AG09319 (cell line): ENCODE data around the gene ASF1A.

Source experiments
- DNase-seq: peaks from one replicate; pipeline ENCODE4 v3.0.0-alpha.2; 2010; ENCODE audit warnings: low read depth; ENCODE audit errors: extremely low read depth
- CTCF ChIP-seq: IDR thresholded peaks from 2 replicates; pipeline ENCODE4 v1.5.1; 2011; ENCODE audit warnings: low read depth, mild to moderate bottlenecking, inconsistent platforms, low read length, moderate library complexity

Gene ASF1A

GRCh38 chr6:118935978-118936703, 42.2 kb downstream of the ASF1A start:
- no peak for TF ChIP-seq CTCF
- no peak for DNase-seq

GRCh38 chr6:118939683-118940082, 45.7 kb downstream of the ASF1A start:
- no peak for TF ChIP-seq CTCF
- no peak for DNase-seq

- no peak for TF ChIP-seq CTCF
- no peak for DNase-seq
Observed at GRCh38 chr6:118940770-118941169, 46.8 kb downstream of the ASF1A start.

- DNase-seq: no peak
- no peak for TF ChIP-seq CTCF
Observed at GRCh38 chr6:118945217-118945616, 51.3 kb downstream of the ASF1A start.

GRCh38 chr6:118952683-118953082, 58.7 kb downstream of the ASF1A start:
- DNase-seq: no peak
- no peak for TF ChIP-seq CTCF

GRCh38 chr6:118953391-118953790, 59.4 kb downstream of the ASF1A start:
- no peak for TF ChIP-seq CTCF
- no peak for DNase-seq
